Retina (tissue), 1 donor: ENCODE results near the gene PKP3.

Experiments
- DNase-seq: peaks from one replicate; pipeline ENCODE4 v3.0.0-alpha.2; 2016

The PKP3 gene

DNA sequence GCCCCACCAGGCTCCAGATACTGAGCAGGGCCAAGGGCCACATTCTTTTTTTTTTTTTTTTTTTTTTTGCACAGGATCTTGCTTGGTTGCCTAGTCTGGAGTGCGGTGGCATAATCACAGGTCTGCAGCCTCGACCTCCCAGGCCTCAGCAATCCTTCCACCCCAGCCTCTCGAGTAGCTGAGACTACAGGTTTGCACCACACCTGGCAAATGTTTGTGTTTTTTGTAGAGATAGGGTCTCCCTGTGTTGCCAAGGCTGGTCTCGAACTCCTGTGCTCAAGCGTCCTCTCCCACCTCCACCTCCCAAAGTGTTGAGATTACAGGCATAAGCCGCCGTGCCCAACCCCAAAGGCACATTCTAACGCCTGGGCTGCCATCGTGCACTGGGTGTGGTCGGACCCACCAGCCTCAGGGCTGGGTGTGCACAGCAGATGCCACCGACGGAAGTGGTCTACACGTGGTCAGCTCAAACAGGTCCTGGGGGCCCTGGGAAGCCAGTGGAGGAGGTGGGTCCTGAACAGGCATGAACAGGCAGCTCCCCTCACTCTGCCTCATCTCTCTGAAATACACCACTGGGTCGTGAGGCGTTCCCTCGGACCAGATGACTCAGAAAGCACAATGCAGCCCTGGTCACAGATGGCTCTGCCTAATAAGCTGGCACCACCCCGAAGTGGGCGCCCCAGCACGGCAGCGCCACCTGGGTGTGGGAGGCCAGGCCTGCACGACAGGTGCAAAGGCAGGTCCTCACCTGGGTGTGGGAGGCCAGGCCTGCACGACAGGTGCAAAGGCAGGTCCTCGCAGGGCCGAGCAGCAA lies 29.9 kb upstream of the PKP3 start:
- DNase-seq = no peak

DNA sequence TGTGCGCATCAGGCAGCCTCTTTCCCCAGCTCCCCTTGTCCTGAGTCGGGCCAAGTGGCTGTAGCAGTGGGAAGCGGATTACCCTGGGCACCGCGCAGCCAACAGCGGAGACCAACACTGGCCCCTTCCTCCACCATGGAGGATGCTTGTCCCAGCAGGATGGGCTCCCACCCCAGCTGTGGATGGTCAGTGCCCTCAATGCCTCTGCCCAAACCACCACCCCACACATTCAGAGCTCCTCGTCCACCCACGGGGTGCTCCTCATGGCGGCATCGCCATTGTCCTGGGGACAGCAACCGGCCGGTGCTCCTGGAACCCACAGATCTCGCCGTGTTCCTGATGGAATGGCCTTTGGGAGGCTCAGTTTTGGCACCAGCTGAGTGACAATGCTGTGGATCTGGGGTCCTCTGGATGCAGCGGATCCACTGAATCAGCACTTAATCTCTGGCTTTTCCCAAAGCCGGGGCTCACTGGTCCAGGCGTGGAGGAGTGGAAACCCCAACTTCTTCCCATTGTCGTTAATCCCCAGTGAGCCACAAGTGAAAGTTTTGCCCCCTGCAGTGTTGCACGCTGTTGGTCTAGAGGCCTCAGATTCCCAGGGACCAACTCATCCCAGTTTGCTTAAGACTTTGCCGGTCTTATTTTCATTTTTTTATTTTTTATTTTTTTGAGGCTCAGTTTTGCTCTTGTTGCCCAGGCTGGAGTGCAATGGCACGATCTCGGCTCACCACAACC lies 28.9 kb upstream of the PKP3 start:
- no peak for DNase-seq

DNA sequence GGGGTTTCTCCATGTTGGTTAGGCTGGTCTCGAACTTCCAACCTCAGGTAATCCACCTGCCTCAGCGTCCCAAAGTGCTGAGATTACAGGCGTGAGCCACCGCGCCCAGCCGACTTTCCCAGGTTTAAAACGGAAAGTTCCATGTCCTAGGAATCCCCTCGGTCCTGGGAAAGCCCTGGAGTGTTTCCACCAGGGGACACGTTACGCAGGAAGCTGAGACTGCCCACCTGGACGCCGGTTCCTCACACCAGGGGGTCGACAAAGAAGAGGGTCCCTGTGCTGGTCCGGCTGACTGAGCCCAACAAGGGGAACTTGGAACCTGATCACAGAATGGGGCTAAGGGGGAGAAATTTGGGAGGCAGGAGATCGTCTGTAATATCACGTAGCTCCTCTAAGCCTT lies 28.2 kb upstream of the PKP3 start:
- DNase-seq = no peak

DNA sequence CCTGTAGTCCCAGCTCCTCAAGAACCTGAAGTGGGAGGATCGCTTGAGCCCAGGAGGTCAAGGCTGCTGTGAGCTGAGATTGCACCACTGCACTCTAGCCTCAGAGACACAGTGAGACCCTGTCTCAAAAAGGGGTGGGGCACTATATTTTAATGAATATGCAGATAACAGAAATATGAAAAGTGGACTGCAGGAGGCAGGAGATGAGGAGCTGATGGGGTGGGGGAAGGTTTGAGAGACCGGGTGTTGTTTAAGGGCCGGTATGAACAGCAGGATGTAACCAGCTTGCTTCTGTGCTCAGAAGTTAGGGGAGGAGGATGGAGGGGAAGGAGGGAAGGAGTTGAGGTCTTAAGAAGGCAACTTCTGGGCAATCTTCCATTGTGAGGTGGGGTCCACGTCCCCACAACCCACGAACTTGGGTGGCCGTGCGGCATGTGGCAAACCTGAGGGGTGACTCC lies 26.0 kb upstream of the PKP3 start:
- no peak for DNase-seq

DNA sequence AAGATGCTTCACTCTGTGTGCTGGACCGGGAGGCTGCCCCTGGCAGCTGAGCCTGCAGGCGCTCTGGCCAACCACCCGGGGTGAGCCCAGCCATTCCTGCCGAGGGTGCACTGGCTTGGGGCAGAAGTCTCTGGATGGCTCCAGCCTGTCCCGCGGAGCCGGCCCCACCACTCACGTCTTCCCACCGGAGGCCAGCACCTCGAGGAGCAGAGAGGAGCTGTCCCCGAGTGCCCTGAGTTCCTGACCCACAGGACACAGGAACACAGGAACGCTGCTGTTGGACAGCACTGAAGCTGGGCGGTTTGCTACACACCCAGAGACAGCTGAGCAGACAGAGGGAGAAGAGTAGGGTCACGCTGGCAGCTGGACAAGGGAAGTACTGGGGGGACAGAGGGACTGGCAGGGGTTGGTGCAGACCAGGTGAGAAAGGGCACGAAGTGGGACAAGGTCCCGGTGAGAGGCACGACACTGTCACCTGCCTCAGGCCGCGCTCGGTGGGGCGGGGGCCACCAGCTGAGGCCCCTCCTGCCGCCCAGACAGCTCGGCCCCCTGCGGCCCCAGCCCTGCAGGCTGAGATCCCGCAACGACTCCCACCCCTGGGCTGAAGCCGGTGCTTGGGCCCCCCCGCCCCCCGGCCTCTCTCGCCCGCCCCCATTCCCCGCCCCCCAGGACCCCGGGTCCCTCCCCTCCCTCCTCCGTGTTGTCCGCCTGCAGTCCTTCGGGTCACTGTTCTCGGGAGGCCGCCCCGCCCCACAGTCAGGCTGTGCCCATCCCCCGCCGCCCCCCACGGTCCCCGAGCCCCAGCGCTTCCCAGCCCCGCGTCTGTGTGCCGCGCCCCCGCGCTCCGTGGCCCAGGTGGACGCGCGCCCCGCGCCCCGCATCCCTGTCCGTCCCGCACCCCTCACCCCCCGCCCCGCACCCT lies 25.3 kb upstream of the PKP3 start:
- DNase-seq = peak; percentile 73

DNA sequence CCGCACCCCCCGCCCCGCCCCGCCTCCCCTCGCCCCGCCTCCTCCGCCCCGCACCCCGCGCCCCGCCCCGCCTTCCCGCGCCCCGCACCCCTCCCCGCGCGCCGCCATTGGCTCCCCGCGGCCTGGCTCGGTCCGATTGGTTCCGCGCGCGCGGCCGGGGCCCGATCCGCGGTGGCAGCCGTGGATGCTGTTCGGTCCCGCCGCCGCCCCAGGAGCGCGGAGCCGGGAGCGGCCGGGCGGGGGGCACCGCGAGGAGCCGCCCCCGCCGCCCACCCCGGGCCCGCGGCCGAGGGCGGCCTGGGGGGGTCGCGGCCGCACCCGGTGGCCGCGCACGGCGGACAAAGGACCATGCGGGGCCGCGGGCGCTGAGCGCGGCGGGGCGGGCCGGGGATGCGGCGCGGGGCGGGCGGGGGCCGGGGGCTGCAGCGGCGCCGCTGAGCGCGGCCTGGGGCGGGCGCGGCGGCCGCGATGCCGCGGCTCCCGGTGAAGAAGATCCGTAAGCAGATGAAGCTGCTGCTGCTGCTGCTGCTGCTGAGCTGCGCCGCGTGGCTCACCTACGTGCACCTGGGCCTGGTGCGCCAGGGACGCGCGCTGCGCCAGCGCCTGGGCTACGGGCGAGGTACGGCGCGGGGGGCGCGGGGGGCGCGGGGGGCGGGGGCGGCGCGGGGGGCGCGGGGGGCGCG lies 24.5 kb upstream of the PKP3 start, which contains the start of gene B4GALNT4:
B4GALNT4 (plus strand) TSS at position 164 of the 683 bp plus-strand sequence; CDS start at position 469, 305 bp downstream.
- no peak for DNase-seq

DNA sequence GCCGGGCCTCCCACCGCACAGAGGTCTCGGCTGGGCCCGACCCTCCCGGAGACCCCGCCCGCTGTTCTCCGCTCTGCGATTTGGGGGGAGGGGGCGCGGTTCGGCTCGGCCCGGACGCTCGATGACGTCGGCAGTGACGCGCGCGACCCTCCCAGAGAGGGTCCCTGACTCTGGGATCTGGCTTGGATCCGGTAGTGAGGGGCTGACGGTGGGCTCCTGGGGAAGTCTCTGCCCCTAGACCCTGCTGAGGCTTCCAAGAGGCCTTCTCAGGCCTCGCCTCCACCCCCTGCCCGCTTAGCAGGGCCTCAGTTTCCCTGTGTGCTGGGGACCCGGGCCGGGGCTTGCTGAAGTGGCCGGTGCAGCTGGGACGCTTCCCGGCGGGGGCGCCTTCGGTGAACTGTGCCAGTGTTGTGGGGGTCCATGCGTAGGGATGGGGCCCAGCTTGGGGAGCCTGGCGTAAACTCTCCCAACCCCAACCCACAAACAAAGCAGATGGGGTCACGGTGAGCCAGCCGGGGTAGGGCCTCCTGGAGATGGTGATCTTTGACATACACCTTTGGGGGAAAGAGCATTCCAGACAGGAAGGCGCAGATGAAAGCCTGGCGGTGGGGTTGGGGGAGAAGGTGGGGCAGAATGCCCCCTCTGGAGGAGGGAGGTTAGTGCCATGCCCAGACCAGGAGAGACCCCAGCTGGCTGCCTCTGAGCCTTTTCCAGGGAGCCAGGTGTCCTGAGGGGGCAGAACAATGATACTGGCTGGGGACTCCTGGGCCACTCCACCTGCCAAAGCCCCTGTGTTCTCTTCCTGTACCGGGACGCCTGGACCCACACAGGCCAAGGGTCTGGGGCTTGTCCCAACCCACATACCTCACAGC lies 23.7 kb upstream of the PKP3 start:
- peak; percentile 78 for DNase-seq

DNA sequence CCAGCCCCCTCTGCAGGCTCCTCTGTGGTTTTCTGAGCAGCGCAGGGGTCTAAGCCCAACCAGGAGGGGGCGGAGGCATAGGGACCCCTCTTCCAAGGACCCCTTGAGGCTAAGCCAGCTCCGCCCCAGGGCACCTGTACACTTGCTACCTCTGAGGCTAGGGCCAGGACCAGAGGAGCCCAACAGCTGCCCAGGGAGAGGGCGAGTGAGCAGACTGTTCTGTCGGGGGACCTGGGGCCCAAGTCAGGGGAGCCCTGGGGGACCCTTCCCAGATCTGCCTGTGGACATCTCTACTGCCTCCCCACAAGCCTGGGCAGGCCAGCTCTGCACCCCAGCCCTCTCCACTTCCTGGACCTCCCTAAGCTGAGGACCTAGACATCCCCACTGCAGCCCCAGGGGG lies 23.0 kb upstream of the PKP3 start:
- DNase-seq = no peak

DNA sequence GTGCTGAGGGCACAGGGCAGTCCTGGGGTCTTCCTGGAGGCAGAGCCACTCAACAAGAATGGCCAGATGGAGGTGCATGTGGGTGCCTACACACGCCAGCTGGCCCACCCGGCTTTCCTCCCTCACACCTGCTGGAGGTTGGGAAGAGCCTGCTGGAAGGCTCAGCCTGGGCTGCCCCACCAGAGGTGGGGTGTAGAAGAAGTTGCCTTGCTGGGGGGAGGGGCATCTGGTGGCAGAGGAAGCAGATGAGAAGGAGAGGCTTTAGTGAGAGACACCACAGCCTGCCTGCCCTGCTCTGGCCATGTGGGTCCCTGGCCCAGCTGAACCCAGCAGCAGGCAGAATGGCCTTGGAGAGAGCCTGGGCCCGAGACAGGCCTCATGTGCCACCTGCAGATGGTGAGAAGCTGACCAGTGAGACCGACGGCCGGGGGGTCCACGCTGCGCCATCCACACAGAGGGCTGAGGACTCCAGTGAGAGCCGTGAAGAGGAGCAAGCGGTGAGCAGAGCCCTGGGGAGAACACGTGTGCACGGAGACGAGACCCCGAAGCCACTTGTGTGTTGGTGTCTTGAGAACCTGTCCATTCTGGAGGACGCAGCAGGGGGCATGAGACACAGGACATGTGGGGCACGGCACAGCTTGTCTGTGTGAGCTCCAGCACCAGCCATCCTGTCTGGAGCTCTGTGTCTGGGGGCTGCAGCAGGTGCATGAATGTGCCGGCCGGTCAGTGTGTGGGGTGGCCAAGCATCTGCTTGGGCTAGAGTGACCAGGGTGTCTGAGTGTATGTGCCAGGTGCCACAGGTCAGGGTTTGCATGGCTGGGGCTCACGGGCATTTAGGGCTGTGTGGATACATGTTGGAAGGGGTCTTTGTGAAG lies 22.1 kb upstream of the PKP3 start:
- DNase-seq = no peak

DNA sequence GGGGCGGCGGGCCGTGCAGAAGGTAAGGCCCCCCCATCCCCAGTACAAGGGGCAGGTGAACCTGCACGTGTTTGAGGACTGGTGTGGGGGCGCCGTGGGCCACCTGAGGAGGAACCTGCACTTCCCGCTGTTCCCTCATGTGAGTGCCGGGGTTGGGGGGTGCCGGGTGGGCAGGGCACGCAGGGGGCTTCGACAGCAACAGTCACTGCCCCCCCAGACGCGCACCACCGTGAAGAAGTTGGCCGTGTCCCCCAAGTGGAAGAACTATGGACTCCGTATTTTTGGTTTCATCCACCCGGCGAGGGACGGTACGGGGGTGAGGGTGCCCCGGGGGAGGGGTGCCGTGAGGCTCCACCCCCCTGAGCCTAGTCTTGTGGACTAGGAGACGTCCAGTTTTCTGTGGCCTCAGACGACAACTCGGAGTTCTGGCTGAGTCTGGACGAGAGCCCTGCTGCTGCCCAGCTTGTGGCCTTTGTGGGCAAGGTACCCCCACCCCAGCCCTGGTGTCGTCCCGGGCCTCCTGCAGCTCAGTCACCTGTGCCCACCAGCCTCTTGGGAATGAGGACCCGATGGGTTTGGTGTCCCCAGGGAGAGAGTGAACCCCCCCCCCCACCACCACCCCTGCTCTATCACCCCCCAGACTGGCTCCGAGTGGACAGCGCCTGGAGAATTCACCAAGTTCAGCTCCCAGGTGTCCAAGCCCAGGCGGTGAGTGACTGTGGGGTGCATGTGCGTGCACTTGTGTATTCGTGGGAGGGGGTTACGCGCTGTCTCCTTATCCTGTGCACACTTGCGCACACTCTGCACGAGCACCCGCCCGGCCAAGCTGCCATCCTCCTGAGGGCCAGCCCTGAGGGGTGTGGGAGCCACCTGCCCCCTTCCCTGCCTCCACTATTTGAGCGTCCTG lies 20.9 kb upstream of the PKP3 start:
- DNase-seq = no peak

DNA sequence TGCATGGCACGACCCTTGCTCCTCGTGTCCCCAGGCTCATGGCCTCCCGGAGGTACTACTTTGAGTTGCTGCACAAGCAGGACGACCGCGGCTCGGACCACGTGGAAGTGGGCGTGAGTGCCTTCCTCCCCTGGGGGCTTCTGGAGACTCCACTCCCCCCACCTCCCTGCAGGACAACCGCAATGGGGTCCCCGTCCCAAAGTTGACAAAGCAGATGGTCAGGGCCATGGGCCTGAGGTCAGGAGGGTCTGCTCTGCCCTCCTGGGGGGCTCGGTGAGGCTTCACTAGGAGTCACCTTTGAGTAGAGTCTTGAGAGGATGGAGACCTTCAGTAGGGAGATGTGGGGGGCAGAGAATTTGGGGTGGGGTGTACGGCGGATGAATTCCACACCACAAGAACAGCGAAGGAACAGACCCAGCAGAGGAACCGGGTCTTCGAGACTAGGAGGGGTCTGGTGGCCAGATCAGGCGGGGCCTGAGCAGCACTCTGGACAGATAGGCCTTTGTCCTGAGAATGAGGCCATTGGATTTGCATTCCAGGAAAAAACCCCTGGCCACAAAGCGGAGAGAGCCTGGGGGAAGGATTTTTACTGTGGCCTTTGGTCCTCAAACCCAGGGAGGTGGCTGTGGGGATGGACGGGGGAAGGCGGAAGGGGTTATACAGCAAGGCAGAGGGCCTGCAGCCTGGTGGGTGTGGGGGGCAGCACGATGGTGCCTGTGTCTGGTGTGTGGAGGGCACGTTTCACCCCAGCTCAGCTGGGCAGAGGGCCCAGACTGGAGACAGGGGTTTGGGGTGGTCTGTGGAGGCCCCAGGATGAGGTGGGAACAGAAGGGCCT lies 20.1 kb upstream of the PKP3 start:
- no peak for DNase-seq

DNA sequence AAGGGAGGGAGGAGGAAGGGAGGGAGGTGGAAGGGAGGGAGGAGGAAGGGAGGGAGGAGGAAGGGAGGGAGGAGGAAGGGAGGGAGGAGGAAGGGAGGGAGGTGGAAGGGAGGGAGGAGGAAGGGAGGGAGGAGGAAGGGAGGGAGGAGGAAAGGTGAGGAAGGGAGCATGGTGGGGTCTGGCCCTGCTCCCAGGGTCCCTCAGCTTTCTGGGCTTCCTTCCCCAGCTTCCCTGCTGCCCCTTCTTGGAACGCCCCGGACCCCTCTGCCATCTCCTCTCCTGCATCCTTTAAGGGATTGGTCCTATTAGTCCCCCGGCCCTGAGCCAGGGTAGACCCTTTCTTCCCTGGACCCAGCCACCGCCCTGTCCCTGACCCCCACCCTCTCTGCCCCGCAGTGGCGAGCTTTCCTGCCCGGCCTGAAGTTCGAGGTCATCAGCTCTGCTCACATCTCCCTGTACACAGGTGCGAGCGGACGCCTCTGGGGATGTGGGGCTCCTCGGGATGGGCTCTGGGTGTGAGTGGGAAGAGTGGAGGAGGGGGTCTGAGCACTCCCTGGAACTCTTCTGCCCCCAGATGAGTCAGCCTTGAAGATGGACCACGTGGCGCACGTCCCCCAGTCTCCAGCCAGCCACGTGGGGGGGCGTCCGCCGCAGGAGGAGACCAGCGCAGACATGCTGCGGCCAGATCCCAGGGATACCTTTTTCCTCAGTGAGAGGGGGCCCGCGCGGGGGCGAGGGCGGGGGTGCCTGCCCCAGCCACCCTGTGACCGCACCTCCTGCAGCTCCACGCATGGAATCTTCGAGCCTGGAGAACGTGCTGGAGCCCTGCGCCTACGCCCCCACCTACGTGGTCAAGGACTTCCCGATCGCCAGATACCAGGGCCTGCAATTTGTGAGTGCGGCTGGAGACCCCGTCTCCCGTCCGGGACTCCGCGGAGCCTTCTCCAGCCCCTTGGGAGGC lies 18.7 kb upstream of the PKP3 start:
- DNase-seq = no peak

DNA sequence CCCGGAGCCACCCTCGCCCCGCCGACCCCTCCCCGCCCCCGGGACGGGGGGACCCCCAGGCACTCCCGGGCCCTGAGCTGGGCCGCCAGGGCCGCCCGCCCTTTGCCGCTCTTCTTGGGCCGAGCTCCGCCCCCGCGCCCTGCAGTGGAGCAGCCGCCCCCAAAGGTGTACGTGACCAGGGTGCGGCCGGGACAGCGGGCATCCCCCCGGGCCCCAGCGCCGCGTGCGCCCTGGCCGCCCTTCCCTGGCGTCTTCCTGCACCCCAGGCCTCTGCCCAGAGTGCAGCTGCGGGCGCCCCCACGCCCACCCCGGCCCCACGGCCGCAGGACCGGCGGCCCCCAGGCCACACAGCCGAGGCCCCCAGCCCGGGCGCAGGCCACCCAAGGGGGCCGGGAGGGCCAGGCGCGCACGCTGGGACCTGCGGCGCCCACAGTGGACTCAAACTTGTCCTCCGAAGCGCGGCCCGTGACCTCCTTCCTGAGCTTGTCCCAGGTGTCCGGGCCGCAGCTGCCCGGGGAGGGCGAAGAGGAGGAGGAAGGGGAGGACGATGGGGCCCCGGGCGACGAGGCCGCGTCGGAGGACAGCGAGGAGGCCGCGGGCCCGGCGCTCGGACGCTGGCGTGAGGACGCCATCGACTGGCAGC lies 17.4 kb upstream of the PKP3 start:
- DNase-seq = no peak

DNA sequence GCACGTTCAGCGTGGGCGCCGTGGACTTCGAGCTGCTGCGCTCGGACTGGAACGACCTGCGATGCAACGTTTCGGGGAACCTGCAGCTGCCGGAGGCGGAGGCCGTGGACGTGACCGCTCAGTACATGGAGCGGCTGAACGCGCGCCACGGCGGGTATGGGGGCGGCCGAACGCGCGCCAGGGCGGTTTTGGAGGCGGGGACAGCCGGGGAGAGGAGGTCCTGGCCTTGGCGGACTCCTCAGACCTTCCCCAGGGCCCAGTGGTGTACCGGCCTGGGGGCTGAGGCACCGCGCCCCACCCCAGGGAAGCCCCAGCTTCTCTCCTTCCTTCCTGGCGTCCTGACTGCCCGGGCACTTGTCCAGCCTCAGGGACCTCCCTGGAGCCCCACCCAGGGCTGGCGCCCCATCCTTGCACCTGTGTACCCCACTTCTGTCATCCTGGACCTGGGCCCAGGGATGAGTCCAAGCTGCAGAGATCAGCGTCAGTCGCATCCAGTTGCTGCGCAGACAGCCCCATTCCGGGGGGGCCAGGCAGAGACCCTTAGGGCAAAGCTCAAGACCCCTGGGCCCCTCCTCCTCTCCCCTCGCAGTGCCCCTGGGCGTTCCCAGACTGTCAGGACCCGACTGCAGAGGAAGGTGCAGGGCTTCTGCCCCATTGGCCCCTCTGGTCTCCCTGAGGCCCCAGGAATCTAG lies 16.7 kb upstream of the PKP3 start:
- DNase-seq = no peak

DNA sequence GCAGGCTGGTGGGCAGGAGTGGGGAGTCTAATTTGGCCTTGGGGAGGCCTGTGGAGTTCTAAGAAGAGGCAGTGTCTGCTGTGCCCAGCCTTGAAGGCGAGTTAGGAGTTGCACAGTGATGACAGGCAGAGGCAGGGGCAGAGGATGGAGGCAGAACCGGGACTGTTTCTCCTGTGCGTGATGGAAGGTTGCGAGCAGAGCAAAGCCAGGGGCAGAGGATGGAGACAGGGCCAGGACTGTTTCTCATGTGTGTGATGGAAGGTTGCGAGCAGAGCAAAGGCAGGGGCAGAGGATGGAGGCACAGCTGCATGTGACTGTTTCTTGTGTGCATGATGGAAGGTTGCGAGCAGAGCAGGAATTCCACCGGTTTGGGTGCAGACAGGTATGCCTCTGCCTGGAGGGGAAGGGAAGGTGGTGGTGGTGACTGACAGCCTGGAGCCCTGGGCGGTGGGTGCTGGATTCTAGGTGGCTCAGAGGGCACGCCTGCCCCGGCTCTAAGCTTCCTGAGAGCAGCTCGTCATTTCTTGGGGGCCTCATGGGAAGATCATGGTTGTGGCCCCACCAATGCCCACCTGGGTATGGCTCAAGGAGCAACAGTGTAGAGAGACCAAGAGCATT lies 16.0 kb upstream of the PKP3 start:
- no peak for DNase-seq
